ENCODE results near the gene RAPSN. TPM values are rescaled to one million over a fixed set of nuclear protein-coding genes. Genes with fewer than 3 reads are reported as not detected.

RAPSN gene
- total and polyA plus RNA-seq, 2 donors (not counting 1 experiment from before 2014, with no cell fraction given) = 0.25 to 1.0 TPM

- H3K4me3 ChIP-seq (ENCODE audit: control extremely low read depth in 1 of 5, extremely low read depth in 1 of 5, insufficient read depth in 1 of 5, low read depth in 2 of 5, low read length in 4 of 5) = no peak overlapping the region
- no peak overlapping the region for H2AFZ ChIP-seq (ENCODE audit: insufficient read depth, low read depth, low read length, poor library complexity, severe bottlenecking)
- H3K79me2 ChIP-seq (ENCODE audit: control insufficient read depth, insufficient read depth, low read length) = no peaks in the 10 kb centered on the region
- Mint-ChIP-seq H3K4me3 (no peak overlapping the region), H3K27me3 (no peaks in the 10 kb centered on the region), H3K4me1 (no peaks in the 10 kb centered on the region), H3K27ac (no peak overlapping the region), H3K9me3 (ENCODE audit: insufficient read depth) (no peaks in the 10 kb centered on the region)
- ATAC-seq (ENCODE audit: low read depth) = no peak
- ChIA-PET POLR2A (no interaction called here), CTCF (no interaction called here)
- 89% methylated on average over 12 of the region's 12 CpGs for WGBS (ENCODE audit: insufficient coverage)
- H3K36me3 ChIP-seq (replicated peaks in 1 of 2; ENCODE audit: control extremely low read depth in 1 of 2, control insufficient read depth in 1 of 2, extremely low read depth in 1 of 2, insufficient read depth in 2 of 2, low read length in 1 of 2) = no peaks in the 10 kb centered on the region
- H4K20me1 ChIP-seq (ENCODE audit: control insufficient read depth, insufficient read depth, low read length, poor library complexity, severe bottlenecking) = no peaks in the 10 kb centered on the region
- no peak for DNase-seq
- no peaks in the 10 kb centered on the region for H3K9me3 ChIP-seq (ENCODE audit: control extremely low read depth in 1 of 3, control insufficient read depth in 2 of 3, insufficient read depth in 1 of 3, low read length in 2 of 3)
- H3K4me2 ChIP-seq (replicated peaks; ENCODE audit: low read depth, low read length, poor library complexity, severe bottlenecking) = no peak overlapping the region
- H3K27ac ChIP-seq (ENCODE audit: low read length in 2 of 2) = no peak overlapping the region
- no peak overlapping the region for H3K9ac ChIP-seq (ENCODE audit: low read length)
- H3K27me3 ChIP-seq (replicated peaks in 1 of 4; ENCODE audit: control extremely low read depth in 1 of 4, control insufficient read depth in 3 of 4, insufficient read depth in 4 of 4, low read length in 3 of 4) = no peaks in the 10 kb centered on the region
- H3K4me1 ChIP-seq (ENCODE audit: control insufficient read depth in 2 of 2, insufficient read depth in 2 of 2, low read length in 2 of 2) = no peaks in the 10 kb centered on the region
- intact Hi-C loops (cut with micrococcal nuclease) = no loop called here
- TF ChIP-seq, protein P1, sequence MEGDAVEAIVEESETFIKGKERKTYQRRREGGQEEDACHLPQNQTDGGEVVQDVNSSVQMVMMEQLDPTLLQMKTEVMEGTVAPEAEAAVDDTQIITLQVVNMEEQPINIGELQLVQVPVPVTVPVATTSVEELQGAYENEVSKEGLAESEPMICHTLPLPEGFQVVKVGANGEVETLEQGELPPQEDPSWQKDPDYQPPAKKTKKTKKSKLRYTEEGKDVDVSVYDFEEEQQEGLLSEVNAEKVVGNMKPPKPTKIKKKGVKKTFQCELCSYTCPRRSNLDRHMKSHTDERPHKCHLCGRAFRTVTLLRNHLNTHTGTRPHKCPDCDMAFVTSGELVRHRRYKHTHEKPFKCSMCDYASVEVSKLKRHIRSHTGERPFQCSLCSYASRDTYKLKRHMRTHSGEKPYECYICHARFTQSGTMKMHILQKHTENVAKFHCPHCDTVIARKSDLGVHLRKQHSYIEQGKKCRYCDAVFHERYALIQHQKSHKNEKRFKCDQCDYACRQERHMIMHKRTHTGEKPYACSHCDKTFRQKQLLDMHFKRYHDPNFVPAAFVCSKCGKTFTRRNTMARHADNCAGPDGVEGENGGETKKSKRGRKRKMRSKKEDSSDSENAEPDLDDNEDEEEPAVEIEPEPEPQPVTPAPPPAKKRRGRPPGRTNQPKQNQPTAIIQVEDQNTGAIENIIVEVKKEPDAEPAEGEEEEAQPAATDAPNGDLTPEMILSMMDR (IDR thresholded peaks at IDR 0.05) = no peak
- TF ChIP-seq EZH2 (IDR thresholded peaks at IDR 0.05; ENCODE audit: borderline replicate concordance, insufficient read depth, low read depth, low read length, poor library complexity, severe bottlenecking) = no peak
Measured at GRCh38 chr11:47447906-47448305, 1.0 kb downstream of the RAPSN start.

DNA sequence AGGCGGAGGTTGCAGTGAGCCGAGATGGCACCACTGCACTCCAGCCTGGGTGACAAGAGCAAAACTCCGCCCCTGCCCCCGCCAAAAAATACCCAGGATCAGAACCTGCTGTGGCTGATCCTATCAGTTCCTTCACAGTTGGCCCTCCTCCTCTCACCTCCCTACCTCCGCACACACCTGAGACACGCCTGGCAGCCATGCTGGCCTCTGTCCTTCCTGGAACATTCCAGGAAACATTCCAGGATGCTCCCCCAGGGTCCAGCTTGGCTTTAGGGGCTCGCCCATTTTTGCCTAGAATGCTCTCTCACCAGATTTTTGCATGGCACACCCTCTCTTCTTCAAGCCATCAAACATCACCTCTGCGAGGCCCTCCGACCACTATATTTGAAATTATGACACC lies 2.1 kb downstream of the RAPSN start:
- Mint-ChIP-seq H3K27me3 (no peaks in the 10 kb centered on the region), H3K4me3 (no peak overlapping the region), H3K9me3 (ENCODE audit: insufficient read depth) (no peaks in the 10 kb centered on the region), H3K4me1 (no peaks in the 10 kb centered on the region), H3K27ac (no peak overlapping the region)
- H3K27ac ChIP-seq (ENCODE audit: low read length in 2 of 2) = no peak overlapping the region
- ChIA-PET POLR2A (no interaction called here), CTCF (no interaction called here)
- H3K4me3 ChIP-seq (ENCODE audit: control extremely low read depth in 1 of 5, extremely low read depth in 1 of 5, insufficient read depth in 1 of 5, low read depth in 2 of 5, low read length in 4 of 5) = no peak overlapping the region
- H3K9ac ChIP-seq (ENCODE audit: low read length) = no peak overlapping the region
- no peaks in the 10 kb centered on the region for H3K79me2 ChIP-seq (ENCODE audit: control insufficient read depth, insufficient read depth, low read length)
- no peaks in the 10 kb centered on the region for H3K36me3 ChIP-seq (replicated peaks in 1 of 2; ENCODE audit: control extremely low read depth in 1 of 2, control insufficient read depth in 1 of 2, extremely low read depth in 1 of 2, insufficient read depth in 2 of 2, low read length in 1 of 2)
- H2AFZ ChIP-seq (ENCODE audit: insufficient read depth, low read depth, low read length, poor library complexity, severe bottlenecking) = no peak overlapping the region
- DNase-seq = no peak
- intact Hi-C loops (cut with micrococcal nuclease) = no loop called here
- 88% methylated on average over 9 of the region's 9 CpGs for WGBS (ENCODE audit: insufficient coverage)
- no peak for ATAC-seq (ENCODE audit: low read depth)
- no peaks in the 10 kb centered on the region for H3K27me3 ChIP-seq (replicated peaks in 1 of 4; ENCODE audit: control extremely low read depth in 1 of 4, control insufficient read depth in 3 of 4, insufficient read depth in 4 of 4, low read length in 3 of 4)
- no peaks in the 10 kb centered on the region for H3K9me3 ChIP-seq (ENCODE audit: control extremely low read depth in 1 of 3, control insufficient read depth in 2 of 3, insufficient read depth in 1 of 3, low read length in 2 of 3)
- TF ChIP-seq EZH2 (IDR thresholded peaks at IDR 0.05; ENCODE audit: borderline replicate concordance, insufficient read depth, low read depth, low read length, poor library complexity, severe bottlenecking) = no peak
- TF ChIP-seq, protein P1 (IDR thresholded peaks at IDR 0.05) = no peak
- H4K20me1 ChIP-seq (ENCODE audit: control insufficient read depth, insufficient read depth, low read length, poor library complexity, severe bottlenecking) = no peaks in the 10 kb centered on the region
- H3K4me2 ChIP-seq (replicated peaks; ENCODE audit: low read depth, low read length, poor library complexity, severe bottlenecking) = no peak overlapping the region
- no peaks in the 10 kb centered on the region for H3K4me1 ChIP-seq (ENCODE audit: control insufficient read depth in 2 of 2, insufficient read depth in 2 of 2, low read length in 2 of 2)
